NB4 (cell line): ENCODE results near the gene DPP7.
A peak's percentile ranks its signal among the peaks of the same experiment; 100 is the strongest.

Source experiments
- MYC ChIP-seq: IDR thresholded peaks from 2 replicates; pipeline ENCODE4 v1.6.1; 2011; ENCODE audit warnings: low read depth, low read length
- POLR2A ChIP-seq: IDR thresholded peaks from 2 replicates; pipeline ENCODE4 v1.6.1; 2011; ENCODE audit warnings: mild to moderate bottlenecking; ENCODE audit not compliant: insufficient read length; ENCODE audit errors: extremely low read depth
- TF ChIP-seq, protein P1 (sequence below): IDR thresholded peaks from one replicate; pipeline ENCODE4 v1.5.1; 2012; ENCODE audit warnings: low read depth, low read length
- TF ChIP-seq, protein P2 (sequence below): IDR thresholded peaks from 2 replicates; pipeline ENCODE4 v1.6.1; 2011; ENCODE audit warnings: low read depth, low read length

DNA sequence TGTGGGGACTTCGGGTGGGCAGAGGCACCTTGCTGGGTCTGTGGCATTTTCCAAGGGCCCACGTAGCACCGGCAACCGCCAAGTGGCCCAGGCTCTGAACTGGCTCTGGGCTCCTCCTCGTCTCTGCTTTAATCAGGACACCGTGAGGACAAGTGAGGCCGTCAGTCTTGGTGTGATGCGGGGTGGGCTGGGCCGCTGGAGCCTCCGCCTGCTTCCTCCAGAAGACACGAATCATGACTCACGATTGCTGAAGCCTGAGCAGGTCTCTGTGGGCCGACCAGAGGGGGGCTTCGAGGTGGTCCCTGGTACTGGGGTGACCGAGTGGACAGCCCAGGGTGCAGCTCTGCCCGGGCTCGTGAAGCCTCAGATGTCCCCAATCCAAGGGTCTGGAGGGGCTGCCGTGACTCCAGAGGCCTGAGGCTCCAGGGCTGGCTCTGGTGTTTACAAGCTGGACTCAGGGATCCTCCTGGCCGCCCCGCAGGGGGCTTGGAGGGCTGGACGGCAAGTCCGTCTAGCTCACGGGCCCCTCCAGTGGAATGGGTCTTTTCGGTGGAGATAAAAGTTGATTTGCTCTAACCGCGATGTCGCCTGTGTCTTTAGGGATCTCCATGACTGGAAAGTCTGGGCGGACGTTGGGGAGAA, 5.8 kb downstream of the DPP7 start:
- TF ChIP-seq, protein P1, sequence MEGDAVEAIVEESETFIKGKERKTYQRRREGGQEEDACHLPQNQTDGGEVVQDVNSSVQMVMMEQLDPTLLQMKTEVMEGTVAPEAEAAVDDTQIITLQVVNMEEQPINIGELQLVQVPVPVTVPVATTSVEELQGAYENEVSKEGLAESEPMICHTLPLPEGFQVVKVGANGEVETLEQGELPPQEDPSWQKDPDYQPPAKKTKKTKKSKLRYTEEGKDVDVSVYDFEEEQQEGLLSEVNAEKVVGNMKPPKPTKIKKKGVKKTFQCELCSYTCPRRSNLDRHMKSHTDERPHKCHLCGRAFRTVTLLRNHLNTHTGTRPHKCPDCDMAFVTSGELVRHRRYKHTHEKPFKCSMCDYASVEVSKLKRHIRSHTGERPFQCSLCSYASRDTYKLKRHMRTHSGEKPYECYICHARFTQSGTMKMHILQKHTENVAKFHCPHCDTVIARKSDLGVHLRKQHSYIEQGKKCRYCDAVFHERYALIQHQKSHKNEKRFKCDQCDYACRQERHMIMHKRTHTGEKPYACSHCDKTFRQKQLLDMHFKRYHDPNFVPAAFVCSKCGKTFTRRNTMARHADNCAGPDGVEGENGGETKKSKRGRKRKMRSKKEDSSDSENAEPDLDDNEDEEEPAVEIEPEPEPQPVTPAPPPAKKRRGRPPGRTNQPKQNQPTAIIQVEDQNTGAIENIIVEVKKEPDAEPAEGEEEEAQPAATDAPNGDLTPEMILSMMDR, result no peak
- TF ChIP-seq, protein P2, sequence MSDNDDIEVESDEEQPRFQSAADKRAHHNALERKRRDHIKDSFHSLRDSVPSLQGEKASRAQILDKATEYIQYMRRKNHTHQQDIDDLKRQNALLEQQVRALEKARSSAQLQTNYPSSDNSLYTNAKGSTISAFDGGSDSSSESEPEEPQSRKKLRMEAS, result no peak
- TF ChIP-seq POLR2A (peak; percentile 15), MYC (no peak)
